Measurements from ENCODE around the gene ATL1.
"Not testable (repeated sequence)": the region's sequence is repeated elsewhere in the genome, so short reads cannot be mapped to it uniquely, and the experiment has no call there.

Gene ATL1

GRCh38 chr14:50665300-50665699 is 105.4 kb downstream of the ATL1 start:
- DNase-seq = not testable (repeated sequence)

- DNase-seq = no peak
These were observed 107.1 kb downstream of the ATL1 start for GRCh38 chr14:50666772-50667683.

- DNase-seq = no peak
These were observed 107.7 kb downstream of the ATL1 start for GRCh38 chr14:50667684-50667995.

- DNase-seq = peak; percentile 58
These were observed 108.3 kb downstream of the ATL1 start, which contains the start of gene SAV1 for GRCh38 chr14:50667996-50668825. Gene SAV1 (minus strand): TSS chr14:50668306. CDS start chr14:50667967, 339 bp downstream.

GRCh38 chr14:50668826-50669143 is 108.8 kb downstream of the ATL1 start:
- no peak for DNase-seq

GRCh38 chr14:50669441-50669986 is 109.6 kb downstream of the ATL1 start:
- DNase-seq = no peak

- DNase-seq = no peak
These were observed 110.4 kb downstream of the ATL1 start for GRCh38 chr14:50670196-50670865.

GRCh38 chr14:50670866-50671256 is 110.9 kb downstream of the ATL1 start:
- no peak for DNase-seq

GRCh38 chr14:50675597-50675996 is 115.7 kb downstream of the ATL1 start:
- no peak for DNase-seq

GRCh38 chr14:50676814-50677516 is 117.0 kb downstream of the ATL1 start:
- DNase-seq = no peak

GRCh38 chr14:50677527-50678063 is 117.7 kb downstream of the ATL1 start:
- no peak for DNase-seq

- no peak for DNase-seq
These were observed 118.2 kb downstream of the ATL1 start for GRCh38 chr14:50678163-50678562.

- no peak for DNase-seq
These were observed 119.7 kb downstream of the ATL1 start for GRCh38 chr14:50679674-50680073.

All from NCI-H524 treated with DMSO at 0.1 percent for 48 hours (cell line).